Amygdala (tissue), 56 donors: ENCODE results near the gene NAP1L2.
"Not testable (repeated sequence)": the region's sequence is repeated elsewhere in the genome, so short reads cannot be mapped to it uniquely, and the experiment has no call there.

Experiments
- DNase-seq, 56 donors: peaks; one replicate each; lab custom pipeline; 2025; lab: John Stamatoyannopoulos, UW

The NAP1L2 gene

DNA sequence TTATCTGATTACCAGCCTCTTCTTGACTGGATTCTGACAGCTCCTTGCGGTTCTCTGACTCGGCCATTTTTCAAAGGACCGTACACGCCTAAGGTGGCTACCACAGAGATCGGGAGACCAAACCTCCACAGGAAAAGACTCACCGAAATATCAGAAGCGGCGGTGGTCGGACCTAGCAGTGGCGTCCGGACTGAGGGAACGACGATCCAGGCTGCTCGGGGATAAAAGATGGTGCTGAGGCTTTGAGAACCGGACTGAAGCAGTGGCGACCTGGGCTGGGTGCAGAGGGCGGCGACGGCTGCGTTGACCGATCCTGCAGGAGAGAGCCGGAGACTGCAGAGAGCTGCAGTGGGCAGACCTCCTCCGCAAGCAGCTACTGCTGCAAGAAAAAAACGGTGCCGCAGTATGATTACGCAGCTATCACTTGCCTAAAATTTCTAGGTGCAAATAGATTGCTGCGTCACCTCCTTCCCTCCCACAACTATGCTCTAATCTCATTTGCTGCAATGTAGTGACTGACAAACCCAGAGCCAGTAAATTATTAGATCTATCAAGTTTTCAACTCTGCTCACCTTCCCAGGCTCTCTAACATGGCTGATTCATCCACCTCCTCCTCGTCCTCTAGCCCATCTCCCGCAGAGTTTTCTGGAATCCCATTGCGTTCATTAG is at the start of gene NAP1L2:
NAP1L2 (minus strand) TSS at position 426 of the 669 bp plus-strand sequence; CDS start at position 67, 359 bp downstream.
- peak in 50 of 56 donors; percentile 0 to 76 (median 16) for DNase-seq

DNA sequence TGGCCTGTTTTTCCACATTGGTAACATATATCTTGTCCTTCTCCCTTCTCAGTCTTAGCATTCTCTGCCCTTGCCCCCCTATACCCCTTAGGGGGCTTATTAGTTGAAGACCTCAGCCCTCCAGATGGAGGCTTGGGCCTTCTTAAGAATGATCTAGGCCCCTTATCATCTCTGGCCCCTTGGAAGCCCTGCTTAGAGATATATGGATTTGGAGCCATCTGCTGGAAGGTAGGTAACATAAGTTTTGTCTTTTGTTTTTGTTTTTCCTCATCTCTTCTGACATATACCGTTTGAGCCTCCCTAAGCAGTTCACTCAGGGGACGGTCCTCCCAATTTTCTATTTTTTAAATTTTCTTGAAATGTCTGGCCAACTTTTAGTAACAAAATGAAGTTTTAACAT is 48.3 kb upstream of the NAP1L2 start:
- DNase-seq: no peak

DNA sequence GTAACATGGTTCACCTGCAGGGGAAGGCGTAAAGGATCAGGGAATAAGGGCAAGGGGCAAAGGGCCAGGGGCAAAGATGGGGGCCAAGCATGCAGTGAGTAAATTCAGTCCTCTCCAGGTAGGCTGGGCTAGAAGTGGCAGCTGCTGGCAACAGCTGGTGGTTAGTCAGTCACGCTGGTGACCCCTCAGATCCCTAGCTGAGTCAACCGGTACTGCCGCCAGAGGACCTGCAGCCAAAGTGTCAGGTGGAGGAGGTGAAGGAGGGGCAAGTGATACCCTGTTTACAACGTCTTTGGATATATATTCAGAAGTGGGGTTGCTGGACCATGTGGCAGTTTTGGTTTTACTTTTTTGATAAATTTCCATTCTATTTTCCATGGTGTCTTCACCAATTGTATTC is 24.6 kb upstream of the NAP1L2 start:
- no peak for DNase-seq

DNA sequence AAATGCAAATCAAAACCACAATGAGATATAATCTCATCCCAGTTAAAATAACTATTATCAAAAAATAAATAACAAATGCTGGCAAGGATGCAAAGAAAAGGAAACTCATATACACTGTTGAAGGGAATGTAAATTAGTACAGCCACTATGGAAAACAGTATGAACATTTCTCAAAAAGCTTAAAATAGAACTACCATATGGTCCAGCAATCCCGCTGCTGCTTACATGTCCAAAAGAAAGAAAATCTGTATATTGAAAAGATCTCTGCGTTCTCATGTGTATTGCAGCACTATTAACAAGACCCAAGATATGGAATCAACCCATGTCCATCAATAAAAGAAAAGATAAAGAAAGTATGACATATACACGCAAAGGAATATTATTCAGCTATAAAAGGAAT is 3.0 kb upstream of the NAP1L2 start:
- DNase-seq: no peak

DNA sequence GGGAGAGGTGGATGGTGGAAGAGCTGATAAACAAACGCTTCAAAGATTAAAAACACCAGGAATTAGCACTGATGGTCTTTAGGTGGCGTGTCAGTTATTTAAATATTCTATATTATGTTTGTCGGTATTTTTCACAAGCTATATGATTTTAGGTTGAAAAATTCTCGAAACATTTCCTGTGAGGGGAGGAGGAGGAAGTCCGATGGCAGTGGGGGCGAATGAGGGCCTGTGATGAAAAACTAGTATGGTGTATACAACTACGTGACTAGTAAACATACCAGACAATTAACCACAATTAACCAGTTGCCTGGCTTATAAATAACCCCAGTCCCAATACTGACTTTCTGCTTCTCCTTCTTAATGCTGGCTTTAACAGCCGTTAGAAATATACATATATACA is 595 bp upstream of the NAP1L2 start:
- DNase-seq: no peak

DNA sequence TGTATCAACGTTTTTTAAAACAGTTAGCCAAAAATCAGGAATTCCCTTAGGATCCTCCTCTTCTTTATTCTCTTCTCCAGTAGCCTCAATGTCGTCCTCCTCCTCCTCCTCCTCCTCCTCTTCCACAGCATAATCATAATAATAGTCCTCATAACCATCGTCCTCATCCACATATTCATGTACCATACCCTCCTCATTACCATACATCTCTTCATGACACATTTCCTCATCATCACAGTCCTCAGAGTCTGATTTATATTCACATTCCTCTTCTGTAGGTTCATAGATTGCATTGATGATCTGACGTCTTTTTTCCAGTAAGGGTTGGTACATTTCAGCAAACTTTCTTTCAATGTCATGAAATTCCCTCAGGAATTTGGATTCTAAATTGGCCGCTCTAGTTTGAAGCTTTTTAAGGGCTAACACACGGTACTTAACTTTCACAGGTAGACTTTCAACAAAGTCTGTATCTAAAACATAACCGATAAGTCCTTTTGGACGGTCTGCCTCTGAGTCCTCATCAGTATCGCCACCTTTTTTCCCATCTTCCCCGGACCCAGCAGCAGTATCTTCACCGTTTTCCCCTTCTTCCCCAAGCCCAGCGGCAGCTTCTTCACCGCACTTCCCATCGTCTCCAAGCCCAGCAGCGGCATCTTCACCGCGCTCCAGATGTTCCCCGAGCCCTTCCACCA is 771 bp downstream of the NAP1L2 start:
- peak in 3 of 56 donors; percentile 0 to 7 (median 1) for DNase-seq

DNA sequence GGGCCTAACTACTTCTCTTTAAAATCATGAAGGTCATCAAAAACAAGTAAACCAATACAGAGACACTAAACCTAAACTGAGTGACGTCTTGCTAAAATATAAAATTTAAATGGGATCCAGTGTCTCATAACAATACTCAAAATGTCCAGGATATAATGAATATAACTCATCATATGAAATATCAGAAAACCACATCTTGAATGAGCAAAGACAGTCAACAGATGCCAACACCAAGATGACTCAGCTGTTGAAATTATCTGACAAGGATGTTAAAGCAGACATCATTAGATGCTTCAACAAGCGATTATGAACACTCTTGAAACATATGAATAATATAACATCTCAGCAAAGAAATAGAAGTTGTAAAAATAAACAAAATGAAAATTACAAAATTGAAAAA is 8.3 kb downstream of the NAP1L2 start:
- DNase-seq: no peak

DNA sequence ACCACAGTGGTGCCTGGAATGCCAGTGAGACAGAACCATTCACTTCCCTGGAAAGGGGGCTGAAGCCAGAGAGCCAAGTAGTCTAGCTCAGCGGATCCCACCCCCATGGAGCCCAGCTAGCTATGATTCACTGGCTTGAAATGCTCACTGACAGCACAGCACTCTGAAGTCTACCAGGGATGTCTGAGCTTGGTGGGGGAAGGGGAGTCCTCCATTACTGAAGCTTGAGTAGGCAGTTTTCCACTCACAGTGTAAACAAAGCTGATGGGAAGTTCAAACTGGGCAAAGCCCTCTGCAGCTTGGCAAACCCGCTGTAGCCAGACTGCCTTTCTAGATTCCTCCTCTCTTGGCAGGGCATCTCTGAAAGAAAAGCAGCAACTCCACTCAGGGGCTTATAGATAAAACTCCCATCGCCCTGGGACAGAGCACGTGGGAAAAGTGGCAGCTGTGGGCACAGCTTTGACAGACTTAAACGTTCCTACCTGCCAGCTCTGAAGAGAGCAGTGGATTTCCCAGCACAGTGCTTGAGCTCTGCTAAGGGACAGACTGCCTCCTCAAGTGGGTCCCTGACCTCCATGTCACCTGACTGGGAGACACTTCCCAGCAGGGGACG is 32.0 kb downstream of the NAP1L2 start:
- no peak for DNase-seq

DNA sequence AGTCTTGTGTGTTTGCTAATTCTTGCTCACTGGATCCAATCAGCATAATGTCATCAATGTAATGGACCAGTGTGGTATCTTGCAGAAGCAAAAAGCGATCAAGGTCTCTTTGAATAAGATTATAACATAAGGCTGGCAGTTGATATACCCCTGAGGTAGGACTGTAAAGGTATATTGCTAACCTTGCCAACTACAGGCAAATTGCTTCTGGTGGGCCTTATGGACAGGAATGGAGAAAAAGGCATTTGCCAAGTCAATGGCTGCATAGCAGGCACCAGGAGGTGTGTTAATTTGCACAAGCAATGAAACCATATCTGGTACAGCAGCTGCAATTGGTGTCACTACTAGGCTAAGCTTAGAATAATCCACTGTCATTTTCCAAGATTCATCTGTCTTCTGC is 45.7 kb downstream of the NAP1L2 start:
- not testable (repeated sequence) for DNase-seq
